Stimulated activated CD8-positive, alpha-beta memory T cell treated with anti-CD3 and anti-CD28 coated beads, Interleukin-12 subunit alpha, Interleukin-12 subunit beta, amount 100 ng/mL, for 24 hours (primary cell): ENCODE results near the gene PREB.

Experiments used
- DNase-seq: peaks from one replicate; pipeline ENCODE4 v3.0.0-alpha.2; 2020; ENCODE audit errors: extremely low read depth

The PREB gene

GRCh38 chr2:27152796-27153464 lies 18.5 kb upstream of the PREB start:
- DNase-seq = no peak

GRCh38 chr2:27152102-27152795 lies 17.8 kb upstream of the PREB start:
- no peak for DNase-seq

GRCh38 chr2:27150639-27151230 lies 16.3 kb upstream of the PREB start:
- no peak for DNase-seq

- no peak for DNase-seq
These were observed 15.4 kb upstream of the PREB start for GRCh38 chr2:27149570-27150405.

GRCh38 chr2:27148801-27149439 lies 14.5 kb upstream of the PREB start, which contains the start of gene TCF23:
TSS of gene TCF23 (plus strand) at chr2:27149004. CDS start at chr2:27149134, 130 bp downstream.
- DNase-seq = no peak

GRCh38 chr2:27147935-27148334 lies 13.5 kb upstream of the PREB start:
- no peak for DNase-seq

GRCh38 chr2:27145682-27146081 lies 11.2 kb upstream of the PREB start:
- no peak for DNase-seq

GRCh38 chr2:27143285-27143684 lies 8.8 kb upstream of the PREB start:
- DNase-seq = no peak

- no peak for DNase-seq
These were observed 4.9 kb upstream of the PREB start, which contains the start of gene PRR30 for GRCh38 chr2:27139310-27139709. TSS of gene PRR30 (minus strand) at chr2:27139410. CDS start at chr2:27138329, 1,081 bp downstream.

- DNase-seq = no peak
These were observed 3.7 kb upstream of the PREB start for GRCh38 chr2:27138111-27138510.

GRCh38 chr2:27137322-27137935 lies 3.0 kb upstream of the PREB start:
- no peak for DNase-seq

- no peak for DNase-seq
These were observed 2.3 kb upstream of the PREB start for GRCh38 chr2:27136751-27137150.

GRCh38 chr2:27135478-27135955 lies 1.1 kb upstream of the PREB start:
- no peak for DNase-seq

GRCh38 chr2:27134781-27135477 lies 493 bp upstream of the PREB start:
- DNase-seq = no peak

- DNase-seq = no peak
These were observed 1.1 kb downstream of the PREB start for GRCh38 chr2:27133195-27133875.

GRCh38 chr2:27131429-27131828 lies 3.0 kb downstream of the PREB start:
- DNase-seq = no peak

GRCh38 chr2:27130396-27130795 lies 4.0 kb downstream of the PREB start:
- no peak for DNase-seq

GRCh38 chr2:27128668-27129571 lies 5.5 kb downstream of the PREB start:
- no peak for DNase-seq
